ENCODE measurements around the gene NAB1. TPM values are rescaled to one million over a fixed set of nuclear protein-coding genes. Genes with fewer than 3 reads are reported as not detected.

The NAB1 gene
- total and polyA plus RNA-seq, 2 experiments from 2014 or later: 10.4 to 40.2 TPM

DNA sequence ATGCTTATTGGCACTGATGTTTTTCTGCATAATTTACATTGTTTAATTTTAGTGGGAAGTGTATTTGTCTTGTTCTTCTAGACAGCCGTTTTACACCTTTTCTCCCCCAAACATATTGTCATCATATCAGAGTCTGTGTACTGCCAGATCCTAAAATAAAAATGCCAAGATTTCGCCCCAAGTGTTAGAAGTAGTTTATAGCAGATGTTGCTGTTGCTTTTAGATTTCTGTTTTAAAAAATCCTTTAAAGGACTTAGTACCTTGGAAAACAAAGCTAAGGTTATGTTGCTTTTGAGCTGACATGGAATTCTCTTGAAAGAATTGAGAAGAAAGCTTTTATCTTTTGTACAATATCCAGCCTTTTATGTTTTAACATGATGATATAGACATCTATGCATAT lies 36.0 kb downstream of the NAB1 start (continued):
- TF ChIP-seq POLR2AphosphoS5 (IDR thresholded peaks at IDR 0.05; ENCODE audit: low read depth) (no peak), EZH2phosphoT487 (IDR thresholded peaks at IDR 0.05; ENCODE audit: unreplicated experiment) (no peak), NANOG (IDR thresholded peaks at IDR 0.05; ENCODE audit: borderline replicate concordance) (no peak)

DNA sequence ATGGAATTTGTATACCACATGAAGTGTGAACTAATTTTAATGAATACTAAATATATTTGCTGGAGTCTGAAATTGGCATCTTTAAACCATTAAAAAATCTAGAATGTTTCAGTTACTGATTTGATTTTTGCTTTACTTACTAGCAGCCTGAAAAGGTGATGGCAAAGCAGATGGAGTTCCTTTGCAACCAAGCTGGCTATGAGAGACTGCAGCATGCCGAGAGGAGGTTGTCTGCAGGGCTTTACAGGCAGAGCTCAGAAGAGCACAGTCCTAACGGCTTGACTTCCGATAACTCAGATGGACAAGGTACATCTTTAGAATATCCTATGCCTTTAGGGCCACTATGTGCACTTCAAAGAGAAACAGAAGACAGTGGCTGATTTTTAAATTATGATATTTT lies 36.5 kb downstream of the NAB1 start:
- peaks cover 1% of the 10 kb centered on the region for H3K27me3 Mint-ChIP-seq (ENCODE audit: insufficient read depth, low read depth, poor library complexity)
- no peaks in the 10 kb centered on the region for H3K9me2 ChIP-seq (ENCODE audit: insufficient read depth)
- no peak overlapping the region for H2AFZ ChIP-seq
- H3F3A ChIP-seq (replicated peaks; ENCODE audit: low read depth): no peaks in the 10 kb centered on the region
- no peaks in the 10 kb centered on the region for H3K79me2 ChIP-seq (replicated peaks; ENCODE audit: insufficient read depth)
- H3K36me3 Mint-ChIP-seq (ENCODE audit: low read depth): no peaks in the 10 kb centered on the region
- peaks cover 33% of the 10 kb centered on the region for H3K4me1 Mint-ChIP-seq
- DNase-seq (ENCODE audit: low spot score) (peak; percentile 47), ATAC-seq (peak; percentile 82)
- H3K4me3 ChIP-seq: no peak overlapping the region
- H4K20me1 ChIP-seq (replicated peaks; ENCODE audit: insufficient read depth): no peaks in the 10 kb centered on the region
- no peaks in the 10 kb centered on the region for H3K36me3 ChIP-seq (ENCODE audit: insufficient read depth)
- H3K27me3 ChIP-seq (ENCODE audit: insufficient read depth): no peaks in the 10 kb centered on the region
- TF ChIP-seq NANOG (IDR thresholded peaks at IDR 0.05; ENCODE audit: borderline replicate concordance) (no peak), JUNB (IDR thresholded peaks at IDR 0.05; ENCODE audit: unreplicated experiment) (no peak), EZH2 (IDR thresholded peaks at IDR 0.05; ENCODE audit: low read depth, unreplicated experiment) (no peak), ZNF331 (CRISPR knock-in tag; IDR thresholded peaks at IDR 0.05; ENCODE audit: low read depth) (no peak), STAT1 (IDR thresholded peaks at IDR 0.05; ENCODE audit: unreplicated experiment) (no peak), POLR2AphosphoS5 (IDR thresholded peaks at IDR 0.05; ENCODE audit: low read depth) (no peak)
- TF ChIP-seq, protein P1, sequence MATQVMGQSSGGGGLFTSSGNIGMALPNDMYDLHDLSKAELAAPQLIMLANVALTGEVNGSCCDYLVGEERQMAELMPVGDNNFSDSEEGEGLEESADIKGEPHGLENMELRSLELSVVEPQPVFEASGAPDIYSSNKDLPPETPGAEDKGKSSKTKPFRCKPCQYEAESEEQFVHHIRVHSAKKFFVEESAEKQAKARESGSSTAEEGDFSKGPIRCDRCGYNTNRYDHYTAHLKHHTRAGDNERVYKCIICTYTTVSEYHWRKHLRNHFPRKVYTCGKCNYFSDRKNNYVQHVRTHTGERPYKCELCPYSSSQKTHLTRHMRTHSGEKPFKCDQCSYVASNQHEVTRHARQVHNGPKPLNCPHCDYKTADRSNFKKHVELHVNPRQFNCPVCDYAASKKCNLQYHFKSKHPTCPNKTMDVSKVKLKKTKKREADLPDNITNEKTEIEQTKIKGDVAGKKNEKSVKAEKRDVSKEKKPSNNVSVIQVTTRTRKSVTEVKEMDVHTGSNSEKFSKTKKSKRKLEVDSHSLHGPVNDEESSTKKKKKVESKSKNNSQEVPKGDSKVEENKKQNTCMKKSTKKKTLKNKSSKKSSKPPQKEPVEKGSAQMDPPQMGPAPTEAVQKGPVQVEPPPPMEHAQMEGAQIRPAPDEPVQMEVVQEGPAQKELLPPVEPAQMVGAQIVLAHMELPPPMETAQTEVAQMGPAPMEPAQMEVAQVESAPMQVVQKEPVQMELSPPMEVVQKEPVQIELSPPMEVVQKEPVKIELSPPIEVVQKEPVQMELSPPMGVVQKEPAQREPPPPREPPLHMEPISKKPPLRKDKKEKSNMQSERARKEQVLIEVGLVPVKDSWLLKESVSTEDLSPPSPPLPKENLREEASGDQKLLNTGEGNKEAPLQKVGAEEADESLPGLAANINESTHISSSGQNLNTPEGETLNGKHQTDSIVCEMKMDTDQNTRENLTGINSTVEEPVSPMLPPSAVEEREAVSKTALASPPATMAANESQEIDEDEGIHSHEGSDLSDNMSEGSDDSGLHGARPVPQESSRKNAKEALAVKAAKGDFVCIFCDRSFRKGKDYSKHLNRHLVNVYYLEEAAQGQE (IDR thresholded peaks at IDR 0.05; ENCODE audit: unreplicated experiment): no peak
- TF ChIP-seq, protein P2, sequence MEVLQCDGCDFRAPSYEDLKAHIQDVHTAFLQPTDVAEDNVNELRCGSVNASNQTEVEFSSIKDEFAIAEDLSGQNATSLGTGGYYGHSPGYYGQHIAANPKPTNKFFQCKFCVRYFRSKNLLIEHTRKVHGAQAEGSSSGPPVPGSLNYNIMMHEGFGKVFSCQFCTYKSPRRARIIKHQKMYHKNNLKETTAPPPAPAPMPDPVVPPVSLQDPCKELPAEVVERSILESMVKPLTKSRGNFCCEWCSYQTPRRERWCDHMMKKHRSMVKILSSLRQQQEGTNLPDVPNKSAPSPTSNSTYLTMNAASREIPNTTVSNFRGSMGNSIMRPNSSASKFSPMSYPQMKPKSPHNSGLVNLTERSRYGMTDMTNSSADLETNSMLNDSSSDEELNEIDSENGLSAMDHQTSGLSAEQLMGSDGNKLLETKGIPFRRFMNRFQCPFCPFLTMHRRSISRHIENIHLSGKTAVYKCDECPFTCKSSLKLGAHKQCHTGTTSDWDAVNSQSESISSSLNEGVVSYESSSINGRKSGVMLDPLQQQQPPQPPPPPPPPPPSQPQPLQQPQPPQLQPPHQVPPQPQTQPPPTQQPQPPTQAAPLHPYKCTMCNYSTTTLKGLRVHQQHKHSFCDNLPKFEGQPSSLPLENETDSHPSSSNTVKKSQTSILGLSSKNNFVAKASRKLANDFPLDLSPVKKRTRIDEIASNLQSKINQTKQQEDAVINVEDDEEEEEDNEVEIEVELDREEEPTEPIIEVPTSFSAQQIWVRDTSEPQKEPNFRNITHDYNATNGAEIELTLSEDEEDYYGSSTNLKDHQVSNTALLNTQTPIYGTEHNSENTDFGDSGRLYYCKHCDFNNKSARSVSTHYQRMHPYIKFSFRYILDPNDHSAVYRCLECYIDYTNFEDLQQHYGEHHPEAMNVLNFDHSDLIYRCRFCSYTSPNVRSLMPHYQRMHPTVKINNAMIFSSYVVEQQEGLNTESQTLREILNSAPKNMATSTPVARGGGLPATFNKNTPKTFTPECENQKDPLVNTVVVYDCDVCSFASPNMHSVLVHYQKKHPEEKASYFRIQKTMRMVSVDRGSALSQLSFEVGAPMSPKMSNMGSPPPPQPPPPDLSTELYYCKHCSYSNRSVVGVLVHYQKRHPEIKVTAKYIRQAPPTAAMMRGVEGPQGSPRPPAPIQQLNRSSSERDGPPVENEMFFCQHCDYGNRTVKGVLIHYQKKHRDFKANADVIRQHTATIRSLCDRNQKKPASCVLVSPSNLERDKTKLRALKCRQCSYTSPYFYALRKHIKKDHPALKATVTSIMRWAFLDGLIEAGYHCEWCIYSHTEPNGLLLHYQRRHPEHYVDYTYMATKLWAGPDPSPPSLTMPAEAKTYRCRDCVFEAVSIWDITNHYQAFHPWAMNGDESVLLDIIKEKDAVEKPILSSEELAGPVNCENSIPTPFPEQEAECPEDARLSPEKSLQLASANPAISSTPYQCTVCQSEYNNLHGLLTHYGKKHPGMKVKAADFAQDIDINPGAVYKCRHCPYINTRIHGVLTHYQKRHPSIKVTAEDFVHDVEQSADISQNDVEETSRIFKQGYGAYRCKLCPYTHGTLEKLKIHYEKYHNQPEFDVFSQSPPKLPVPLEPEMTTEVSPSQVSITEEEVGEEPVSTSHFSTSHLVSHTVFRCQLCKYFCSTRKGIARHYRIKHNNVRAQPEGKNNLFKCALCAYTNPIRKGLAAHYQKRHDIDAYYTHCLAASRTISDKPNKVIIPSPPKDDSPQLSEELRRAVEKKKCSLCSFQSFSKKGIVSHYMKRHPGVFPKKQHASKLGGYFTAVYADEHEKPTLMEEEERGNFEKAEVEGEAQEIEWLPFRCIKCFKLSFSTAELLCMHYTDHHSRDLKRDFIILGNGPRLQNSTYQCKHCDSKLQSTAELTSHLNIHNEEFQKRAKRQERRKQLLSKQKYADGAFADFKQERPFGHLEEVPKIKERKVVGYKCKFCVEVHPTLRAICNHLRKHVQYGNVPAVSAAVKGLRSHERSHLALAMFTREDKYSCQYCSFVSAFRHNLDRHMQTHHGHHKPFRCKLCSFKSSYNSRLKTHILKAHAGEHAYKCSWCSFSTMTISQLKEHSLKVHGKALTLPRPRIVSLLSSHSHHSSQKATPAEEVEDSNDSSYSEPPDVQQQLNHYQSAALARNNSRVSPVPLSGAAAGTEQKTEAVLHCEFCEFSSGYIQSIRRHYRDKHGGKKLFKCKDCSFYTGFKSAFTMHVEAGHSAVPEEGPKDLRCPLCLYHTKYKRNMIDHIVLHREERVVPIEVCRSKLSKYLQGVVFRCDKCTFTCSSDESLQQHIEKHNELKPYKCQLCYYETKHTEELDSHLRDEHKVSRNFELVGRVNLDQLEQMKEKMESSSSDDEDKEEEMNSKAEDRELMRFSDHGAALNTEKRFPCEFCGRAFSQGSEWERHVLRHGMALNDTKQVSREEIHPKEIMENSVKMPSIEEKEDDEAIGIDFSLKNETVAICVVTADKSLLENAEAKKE (CRISPR knock-in tag; IDR thresholded peaks at IDR 0.05): no peak
- no peaks in the 10 kb centered on the region for H3K9me3 Mint-ChIP-seq
- no peak overlapping the region for H3K4me2 ChIP-seq
- H3K4me1 ChIP-seq (ENCODE audit: insufficient read depth): peaks cover 26% of the 10 kb centered on the region
- H3K27ac Mint-ChIP-seq: peak overlapping the region; percentile 90
- H3K27ac ChIP-seq (ENCODE audit: low read depth): no peak overlapping the region
- H3K4me3 Mint-ChIP-seq: no peak overlapping the region

Measured in GM23338 (cell line).